Colonic mucosa (tissue), 4 donors: ENCODE results near the gene CFAP58. TPM values are rescaled to one million over a fixed set of nuclear protein-coding genes. Genes with fewer than 3 reads are reported as not detected.
"Not testable (repeated sequence)": the region's sequence is repeated elsewhere in the genome, so short reads cannot be mapped to it uniquely, and the experiment has no call there.

Experiments used
- DNase-seq: peaks from one replicate; pipeline ENCODE4 v3.0.0-alpha.2; 2020
- H3K27ac ChIP-seq: fragments of 200-600 bp; one replicate; pipeline ENCODE4 v1.8.0; 2021
- H3K27me3 ChIP-seq: fragments of 200-600 bp; one replicate; pipeline ENCODE4 v1.8.0; 2021
- H3K36me3 ChIP-seq: fragments of 200-600 bp; one replicate; pipeline ENCODE4 v1.8.0; 2021
- H3K4me1 ChIP-seq: fragments of 200-600 bp; one replicate; pipeline ENCODE4 v1.8.0; 2021; ENCODE audit warnings: mild to moderate bottlenecking
- H3K4me3 ChIP-seq: fragments of 200-600 bp; one replicate; pipeline ENCODE4 v1.8.0; 2021
- H3K9ac ChIP-seq, 2 donors: one replicate each; pipeline ENCODE4 v1.7.0; 2013; ENCODE audit warnings: control low read depth in 2 of 2, low read depth in 2 of 2, low read length in 2 of 2
- H3K9me3 ChIP-seq: fragments of 200-600 bp; one replicate; pipeline ENCODE4 v1.8.0; 2021
- intact Hi-C: fragments of 100-400 bp; cut with DNase I; formaldehyde crosslinking; loops from one replicate; pipeline ENCODE4 v1.14.1; 2022
- total RNA-seq, 2 donors: library from RNA; stranded (reverse); fragmentation: NEBNext Ultra II Directional in 1 of 2; extraction: Animal tissue kit (Norgen Biotek cat#: 25700) in 1 of 2; gene quantifications; one replicate each; pipeline ENCODE4 v1.2.1, GENCODE V29; 2021
- TF ChIP-seq, protein P1 (sequence below): fragments of 200-600 bp; IDR thresholded peaks from one replicate; pipeline ENCODE4 v1.8.0; 2022; ENCODE audit warnings: antibody characterized with exemption, mild to moderate bottlenecking
- donor health status: healthy.
- donor health status: DM: no; HTN: no; CAD: no.
- donor health status: DM: no; HTN: no; CAD: no.

CFAP58 gene
- total RNA-seq, 2 donors from 2014 or later, result 0.11 TPM; not detected in 1

DNA sequence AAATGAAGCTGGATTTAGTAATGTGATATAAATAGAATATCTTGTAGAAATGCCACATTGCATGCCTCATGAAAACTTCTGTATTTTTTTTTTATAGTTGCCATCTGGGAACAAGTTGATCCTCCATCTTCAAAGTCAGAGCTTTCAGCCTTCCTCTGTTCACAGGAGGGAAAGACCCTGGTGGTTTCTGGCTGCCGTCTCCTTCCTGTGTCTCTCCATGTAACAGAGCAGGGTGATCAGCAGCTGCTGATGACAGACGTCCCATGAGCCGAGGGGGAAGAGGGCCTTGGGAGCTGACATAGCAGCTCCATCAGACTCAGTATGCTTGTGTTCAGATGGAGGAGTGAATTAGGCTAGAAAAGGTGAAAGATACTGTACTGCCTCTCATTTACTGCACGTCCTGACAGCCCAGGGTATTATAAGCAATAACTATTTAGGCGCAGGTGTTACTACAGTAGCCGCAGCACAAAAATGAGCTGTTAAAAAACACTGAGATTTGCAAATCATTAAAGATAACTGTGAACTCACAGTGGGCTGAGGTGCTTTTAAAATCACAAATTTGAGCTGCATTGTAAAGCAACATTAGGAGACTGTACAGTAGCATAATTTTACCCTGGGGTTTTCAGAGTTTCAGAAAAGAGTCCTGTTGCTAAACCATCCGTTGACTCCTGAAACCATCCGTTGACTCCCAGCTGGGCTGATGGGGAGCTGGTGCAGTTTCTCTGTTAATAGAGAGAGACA is 103.3 kb downstream of the CFAP58 start:
- Histone ChIP-seq H3K36me3 (no peaks in the 10 kb centered on the region), H3K27ac (no peak overlapping the region), H3K9me3 (no peaks in the 10 kb centered on the region), H3K4me3 (no peak overlapping the region), H3K9ac (no peak overlapping the region), H3K27me3 (no peaks in the 10 kb centered on the region), H3K4me1 (no peaks in the 10 kb centered on the region)
- TF ChIP-seq, protein P1, sequence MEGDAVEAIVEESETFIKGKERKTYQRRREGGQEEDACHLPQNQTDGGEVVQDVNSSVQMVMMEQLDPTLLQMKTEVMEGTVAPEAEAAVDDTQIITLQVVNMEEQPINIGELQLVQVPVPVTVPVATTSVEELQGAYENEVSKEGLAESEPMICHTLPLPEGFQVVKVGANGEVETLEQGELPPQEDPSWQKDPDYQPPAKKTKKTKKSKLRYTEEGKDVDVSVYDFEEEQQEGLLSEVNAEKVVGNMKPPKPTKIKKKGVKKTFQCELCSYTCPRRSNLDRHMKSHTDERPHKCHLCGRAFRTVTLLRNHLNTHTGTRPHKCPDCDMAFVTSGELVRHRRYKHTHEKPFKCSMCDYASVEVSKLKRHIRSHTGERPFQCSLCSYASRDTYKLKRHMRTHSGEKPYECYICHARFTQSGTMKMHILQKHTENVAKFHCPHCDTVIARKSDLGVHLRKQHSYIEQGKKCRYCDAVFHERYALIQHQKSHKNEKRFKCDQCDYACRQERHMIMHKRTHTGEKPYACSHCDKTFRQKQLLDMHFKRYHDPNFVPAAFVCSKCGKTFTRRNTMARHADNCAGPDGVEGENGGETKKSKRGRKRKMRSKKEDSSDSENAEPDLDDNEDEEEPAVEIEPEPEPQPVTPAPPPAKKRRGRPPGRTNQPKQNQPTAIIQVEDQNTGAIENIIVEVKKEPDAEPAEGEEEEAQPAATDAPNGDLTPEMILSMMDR, result no peak
- DNase-seq, result no peak
- intact Hi-C loops, result no loop called here

DNA sequence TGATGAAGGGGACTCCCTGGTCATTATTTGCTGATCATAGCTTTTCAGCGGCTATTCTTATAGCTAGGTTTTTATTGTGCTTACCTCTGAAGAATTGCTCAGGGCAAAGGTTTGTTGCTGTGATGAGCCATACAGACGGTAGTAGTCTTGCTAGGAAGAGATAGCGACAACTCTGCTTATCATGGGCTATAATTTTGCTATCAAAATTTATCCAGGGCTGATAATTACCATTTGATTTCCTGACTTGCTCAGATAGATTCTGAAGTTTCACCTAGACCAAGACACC is 103.9 kb downstream of the CFAP58 start:
- Histone ChIP-seq H3K4me3 (no peak overlapping the region), H3K9ac (no peak overlapping the region), H3K36me3 (no peaks in the 10 kb centered on the region), H3K27ac (no peak overlapping the region), H3K9me3 (no peaks in the 10 kb centered on the region), H3K27me3 (no peaks in the 10 kb centered on the region), H3K4me1 (no peaks in the 10 kb centered on the region)
- intact Hi-C loops, result no loop called here
- TF ChIP-seq, protein P1, result no peak
- DNase-seq, result no peak

DNA sequence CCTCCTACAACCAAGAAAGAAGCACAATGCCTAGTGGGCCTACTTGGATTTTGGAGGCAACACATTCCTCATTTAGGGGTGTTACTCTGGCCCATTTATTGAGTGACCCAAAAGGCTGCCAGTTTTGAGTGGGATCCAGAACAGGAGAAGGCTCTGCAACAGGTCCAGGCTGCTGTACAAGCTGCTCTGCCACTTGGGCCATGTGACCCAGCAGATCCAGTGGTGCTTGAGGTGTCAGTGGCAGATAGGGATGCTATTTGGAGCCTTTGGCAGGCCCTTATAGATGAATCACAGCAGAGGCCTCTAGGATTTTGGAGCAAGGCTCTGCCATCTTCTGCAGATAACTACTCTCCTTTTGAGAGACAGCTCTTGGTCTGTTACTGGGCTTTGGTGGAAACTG is 111.9 kb downstream of the CFAP58 start:
- H3K36me3 ChIP-seq, intact Hi-C loops, H3K9me3 ChIP-seq, H3K4me3 ChIP-seq, H3K27me3 ChIP-seq, H3K9ac ChIP-seq, H3K4me1 ChIP-seq, H3K27ac ChIP-seq, DNase-seq: not testable (repeated sequence)

DNA sequence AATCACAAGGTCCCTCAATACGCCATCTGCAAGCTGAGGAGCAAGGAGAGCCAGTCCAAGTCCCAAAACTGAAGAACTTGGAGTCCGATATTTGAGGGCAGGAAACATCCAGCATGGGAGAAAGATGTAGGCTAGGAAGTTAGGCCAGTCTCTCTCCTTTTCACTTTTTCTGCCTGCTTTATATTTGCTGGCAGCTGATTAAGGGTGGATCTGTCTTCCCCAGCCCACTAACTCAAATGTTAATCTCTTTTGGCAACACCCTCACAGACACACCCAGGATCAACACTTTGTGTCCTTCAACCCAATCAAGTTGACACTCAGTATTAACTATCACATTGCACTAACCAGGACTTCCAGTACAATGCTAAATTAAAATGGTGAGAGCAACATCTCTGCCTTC is 115.2 kb downstream of the CFAP58 start:
- H3K4me3 ChIP-seq, H3K36me3 ChIP-seq, DNase-seq, H3K9ac ChIP-seq, H3K9me3 ChIP-seq, intact Hi-C loops, H3K4me1 ChIP-seq, H3K27me3 ChIP-seq, H3K27ac ChIP-seq: not testable (repeated sequence)

DNA sequence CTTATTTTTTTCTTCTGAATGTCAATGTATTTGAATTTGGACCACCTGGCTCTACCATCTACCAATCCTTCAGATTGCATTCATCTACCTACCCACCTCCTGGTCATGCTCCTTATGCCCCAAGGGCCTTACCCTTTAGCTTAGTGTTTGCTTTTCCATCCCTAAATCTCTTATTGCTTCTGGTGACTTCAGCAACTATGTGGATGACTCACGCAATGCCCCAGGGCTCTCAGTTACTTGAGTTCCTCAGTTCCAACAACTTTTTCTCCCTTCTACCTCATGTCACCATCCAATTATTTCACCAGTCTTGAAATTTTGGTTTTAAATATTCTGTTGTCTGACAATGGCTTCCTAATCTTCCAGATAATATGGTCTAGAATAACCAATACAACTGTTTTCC is 118.9 kb downstream of the CFAP58 start:
- no peak overlapping the region for H3K27ac ChIP-seq
- no peak overlapping the region for H3K9ac ChIP-seq
- no peak overlapping the region for H3K4me3 ChIP-seq
- H3K9me3 ChIP-seq, result no peaks in the 10 kb centered on the region
- intact Hi-C loops, result no loop called here
- no peaks in the 10 kb centered on the region for H3K36me3 ChIP-seq
- DNase-seq, result no peak
- no peaks in the 10 kb centered on the region for H3K4me1 ChIP-seq
- H3K27me3 ChIP-seq, result no peaks in the 10 kb centered on the region
- TF ChIP-seq, protein P1, result no peak

DNA sequence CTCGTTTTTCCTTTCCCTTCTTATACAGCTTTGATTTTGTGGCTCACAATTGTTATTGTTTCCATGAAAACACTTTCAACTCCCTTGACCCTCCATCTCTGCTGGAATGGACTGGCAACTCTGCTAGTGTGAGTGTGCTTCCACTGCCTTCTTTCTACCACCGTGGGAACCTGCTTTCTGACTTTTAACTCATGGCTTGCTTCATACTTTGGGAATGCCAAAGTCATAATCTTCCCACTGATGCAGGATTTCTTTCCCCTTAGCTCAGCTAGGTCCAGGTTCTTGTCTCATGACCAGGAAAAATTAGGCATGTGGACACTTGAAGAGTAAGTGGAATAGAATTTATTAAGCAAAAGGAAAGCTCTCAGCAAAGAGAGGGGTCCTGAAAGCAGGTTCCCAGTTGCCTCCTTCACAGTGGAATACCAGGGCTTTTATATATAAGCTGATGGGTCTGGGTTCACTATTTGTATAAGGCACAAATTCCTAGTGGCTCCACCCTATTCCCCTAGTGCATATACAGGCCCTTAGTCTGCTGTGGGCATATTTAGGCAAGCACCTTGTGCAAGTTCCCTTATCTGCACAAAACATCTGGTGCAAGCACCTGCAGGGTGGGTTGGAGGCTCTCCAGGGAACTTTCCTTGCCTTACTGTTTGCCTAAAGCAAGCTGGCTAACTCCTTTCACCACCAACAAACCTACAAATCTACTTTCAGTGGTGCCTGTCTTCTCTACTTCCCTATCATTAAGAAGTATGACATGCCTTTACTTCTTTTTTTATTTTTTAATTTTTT is 119.5 kb downstream of the CFAP58 start:
- intact Hi-C loops, result no loop called here
- DNase-seq, result no peak
- no peaks in the 10 kb centered on the region for H3K27me3 ChIP-seq

More for the DNA sequence above, 119.5 kb downstream of the CFAP58 start:
- TF ChIP-seq, protein P1, result no peak
- H3K4me3 ChIP-seq, result no peak overlapping the region
- H3K9ac ChIP-seq, result no peak overlapping the region
- no peaks in the 10 kb centered on the region for H3K4me1 ChIP-seq
- H3K36me3 ChIP-seq, result no peaks in the 10 kb centered on the region
- H3K27ac ChIP-seq, result no peak overlapping the region
- no peaks in the 10 kb centered on the region for H3K9me3 ChIP-seq
